HT1080 (cell line): Measurements from ENCODE around the gene FPR1. TPM values are rescaled to one million over a fixed set of nuclear protein-coding genes. Genes with fewer than 3 reads are reported as not detected.

ENCODE experiments used
- DNase-seq: peaks from one replicate; pipeline ENCODE4 v3.0.0-alpha.2; 2015; ENCODE audit warnings: low read depth
- polyA plus RNA-seq, 2 experiments: library from polyadenylated mRNA; depleted of rRNA; stranded (reverse); fragments of >200 nt; gene quantifications; 2 replicates each; pipeline ENCODE4 v1.2.3, GENCODE V29; 2015
- total RNA-seq: library from RNA; depleted of rRNA; stranded (reverse); fragments of >200 nt; shearing (Covaris generic); gene quantifications from 2 replicates; pipeline ENCODE4 v1.2.3, GENCODE V29; 2014; rRNA removed

The FPR1 gene
- 0.57 and 0.98 TPM in 2 replicates for total RNA-seq
- 0.43 and 2.0 TPM in 2 replicates for polyA plus RNA-seq (2015; cell fraction: cytosol; rRNA removed)
- 1.2 and 1.5 TPM in 2 replicates for polyA plus RNA-seq (2015; cell fraction: nucleus; rRNA removed)

- peak; percentile 91 for DNase-seq
Measured at GRCh38 chr19:51751655-51752054, at the start of gene FPR1. FPR1 (minus strand) TSS chr19:51751878; CDS start chr19:51746994, 4,884 bp downstream.

DNA sequence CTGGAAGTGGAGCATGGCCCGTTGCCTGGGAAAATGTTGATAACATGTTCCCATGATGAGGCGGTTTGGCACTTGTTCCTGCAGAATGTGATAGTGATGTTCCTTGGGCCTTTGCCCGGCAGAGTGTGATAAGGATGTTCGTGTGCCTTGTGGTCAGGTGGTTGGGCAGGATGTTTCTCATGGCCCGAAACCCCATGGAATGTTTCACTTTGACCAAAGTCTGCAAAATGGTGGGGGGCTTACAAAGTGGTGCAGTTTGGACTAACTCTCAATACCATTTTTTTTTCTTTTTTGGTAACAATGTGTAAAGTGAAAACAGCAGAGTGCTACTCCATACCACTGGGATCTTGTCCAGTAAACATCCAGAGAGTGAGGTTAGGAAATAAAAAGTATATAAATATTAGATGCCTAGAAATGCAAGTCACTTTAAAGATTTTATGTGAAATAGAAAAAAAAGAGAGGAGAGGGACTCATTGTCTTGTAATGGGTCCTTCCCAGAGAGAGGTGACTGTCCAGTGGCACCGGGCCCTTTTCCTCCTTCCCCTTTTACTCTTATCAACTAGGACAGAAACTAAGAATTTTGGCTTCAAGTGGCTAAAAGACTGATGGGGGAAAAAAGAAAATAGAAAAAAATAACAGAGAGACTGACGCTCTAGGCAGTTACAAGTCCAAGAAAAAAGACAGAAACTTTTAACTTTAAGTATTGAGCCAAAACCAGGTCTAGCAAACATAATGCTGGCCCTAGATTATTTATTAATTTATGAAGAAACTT is 49.0 kb upstream of the FPR1 start:
- DNase-seq, result no peak

DNA sequence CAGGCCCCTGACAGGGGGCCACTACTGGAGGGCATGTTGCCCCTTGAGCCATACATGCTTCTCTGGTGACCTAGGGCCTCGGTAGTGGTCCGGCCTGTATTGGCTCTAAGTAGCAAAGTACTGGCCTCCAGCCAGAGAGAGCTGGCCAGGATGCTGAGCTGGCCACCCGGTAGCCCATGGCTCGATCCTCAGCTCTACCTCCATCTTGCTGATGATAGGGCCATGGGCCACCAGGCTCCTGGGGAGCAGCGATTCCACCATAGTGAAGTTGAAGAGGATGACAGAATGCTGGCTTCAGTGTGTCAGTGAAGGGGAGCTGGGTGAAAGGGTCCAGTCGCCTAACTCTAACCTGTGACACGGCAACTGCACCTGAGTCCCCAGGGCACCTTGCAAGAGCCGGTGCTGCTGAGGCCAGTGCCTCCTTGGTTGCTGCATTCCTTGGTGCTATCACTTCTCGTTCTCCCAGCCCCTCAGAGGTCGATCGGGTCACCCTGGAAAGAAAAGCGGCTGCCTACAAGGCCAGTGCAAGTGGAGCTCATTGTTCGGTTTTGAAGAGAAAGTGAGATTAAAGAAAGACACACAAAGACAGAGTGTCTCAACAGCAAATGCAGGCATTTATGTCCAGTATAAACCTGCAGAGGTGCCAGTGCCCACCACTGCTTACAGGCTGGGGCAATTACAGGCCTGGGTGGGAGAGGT is 48.2 kb upstream of the FPR1 start:
- DNase-seq, result no peak

DNA sequence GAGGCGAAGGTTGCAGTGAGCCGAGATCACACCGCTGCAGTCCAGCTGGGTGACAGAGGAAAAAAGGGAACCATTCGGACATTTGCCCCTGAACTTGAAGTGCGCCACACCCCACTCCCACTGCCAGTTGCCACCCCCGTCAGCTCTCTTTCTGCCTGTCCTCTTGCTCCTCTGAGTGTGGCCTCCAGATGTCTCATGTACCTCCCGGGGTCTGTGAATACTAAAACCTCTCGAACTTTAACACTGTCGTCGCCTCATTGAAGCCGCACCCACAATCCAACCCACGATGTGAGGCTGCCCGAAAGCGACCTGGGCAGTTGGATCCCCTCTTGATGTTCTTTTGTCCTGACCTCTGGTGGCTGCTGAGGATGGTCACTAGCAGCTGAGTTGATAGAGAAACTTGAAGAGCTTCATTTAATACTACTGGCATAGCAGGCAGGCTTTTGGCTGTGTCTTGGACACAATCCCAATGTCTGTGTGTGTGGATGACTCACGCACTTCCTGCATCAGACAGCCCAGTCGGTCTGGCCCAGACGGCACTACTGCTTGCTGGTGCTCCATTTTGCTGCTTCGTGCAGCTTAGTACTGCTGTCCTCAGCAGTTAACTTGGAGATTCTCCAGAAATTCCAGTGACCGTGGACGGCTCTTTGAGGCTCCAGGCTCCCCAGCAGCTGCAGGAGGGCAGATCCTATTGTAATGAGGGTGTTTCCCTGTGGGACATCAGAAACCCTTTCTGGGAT is 47.5 kb upstream of the FPR1 start:
- peak; percentile 88 for DNase-seq

DNA sequence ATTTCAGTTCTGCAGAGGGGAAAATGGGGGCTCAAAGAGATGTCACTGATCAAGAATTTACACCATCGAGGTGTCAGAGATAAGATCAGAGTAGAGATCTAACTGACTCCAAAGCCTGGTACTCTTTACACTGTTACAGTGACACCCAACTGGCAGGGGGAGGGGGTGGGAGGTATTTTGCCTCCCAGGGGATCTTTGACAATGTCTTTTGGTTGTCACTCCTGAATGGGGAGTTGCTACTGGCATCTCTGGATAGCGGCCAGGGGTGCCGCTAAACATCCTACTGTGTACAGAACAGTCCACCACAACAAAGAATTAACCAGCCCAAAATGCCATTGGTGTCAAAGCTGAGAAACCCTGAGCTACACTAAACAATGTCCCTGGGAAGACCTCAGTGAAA is 46.4 kb upstream of the FPR1 start:
- no peak for DNase-seq

DNA sequence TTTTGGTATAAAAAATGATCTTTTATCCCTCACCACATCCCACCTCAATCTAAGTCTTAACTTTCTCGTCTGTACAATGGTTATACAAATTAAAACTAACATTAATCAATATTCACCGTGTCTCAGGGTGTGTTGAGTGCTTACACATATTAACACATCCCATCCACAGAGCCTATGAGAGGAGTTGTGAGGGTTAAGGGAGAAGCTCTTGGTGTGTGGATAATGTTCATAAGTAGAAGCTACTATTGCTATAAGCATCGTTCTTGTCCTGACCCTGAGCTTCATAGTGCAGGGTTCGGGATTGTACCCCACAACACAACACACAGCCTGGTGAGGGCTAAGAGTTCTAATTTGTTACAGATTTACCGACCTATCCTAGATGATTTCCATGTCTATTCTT is 45.8 kb upstream of the FPR1 start:
- DNase-seq, result no peak

DNA sequence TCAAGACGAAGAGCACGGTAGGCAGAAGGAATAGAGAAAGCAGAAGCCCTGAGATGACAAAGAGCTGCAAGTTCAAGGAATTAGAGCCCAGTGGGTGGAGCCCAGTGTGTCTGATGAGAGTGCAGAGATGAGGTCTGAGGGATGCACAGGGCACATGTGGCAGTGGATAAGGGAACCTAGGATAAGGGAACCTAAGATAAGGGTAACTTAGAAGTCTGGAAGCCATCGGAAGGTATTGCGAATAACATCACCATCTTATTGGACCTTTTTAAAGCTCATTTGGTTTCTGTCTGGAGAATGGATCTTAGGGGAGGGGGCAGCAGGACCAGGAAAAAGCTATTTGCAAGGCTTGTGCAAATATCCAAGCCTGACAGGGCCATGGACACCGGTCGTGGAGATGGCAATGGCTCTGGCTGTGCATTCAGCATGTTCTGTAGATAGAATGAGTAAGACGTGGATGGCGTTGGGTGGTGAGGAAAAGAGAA is 44.6 kb upstream of the FPR1 start:
- DNase-seq, result no peak

DNA sequence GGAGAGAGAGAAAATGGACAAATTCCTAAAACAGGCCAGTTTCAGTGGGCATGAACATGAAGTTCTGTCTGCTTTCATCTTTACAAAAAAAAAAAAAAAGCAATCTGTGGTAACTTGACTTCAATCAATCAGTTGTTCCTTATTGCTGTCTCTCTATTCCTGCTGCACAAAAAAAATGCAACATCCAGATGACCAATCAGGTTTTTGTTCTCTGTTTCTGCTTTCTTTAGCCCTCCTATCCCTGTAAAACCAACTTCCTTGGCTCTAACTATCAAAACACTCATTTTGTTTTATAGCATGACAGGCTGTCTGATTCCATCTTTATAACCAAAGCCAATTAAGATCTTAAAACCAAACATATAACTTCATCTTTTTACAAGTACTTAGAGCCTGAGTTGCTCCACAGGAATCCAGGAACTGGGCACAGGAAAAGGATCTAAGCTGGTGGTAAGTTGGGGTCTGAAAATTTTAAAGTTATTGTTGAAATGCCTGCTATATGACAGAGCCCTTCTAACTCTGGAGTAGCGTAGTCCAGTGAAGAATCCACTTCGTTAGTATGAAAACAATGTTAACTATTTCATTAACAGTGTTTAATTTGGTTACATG is 43.3 kb upstream of the FPR1 start, which contains the start of gene FPR3:
FPR3 (plus strand) TSS at position 273 of the 606 bp plus-strand sequence. CDS start 28,592 bp downstream, outside the sequence.
- DNase-seq, result no peak

DNA sequence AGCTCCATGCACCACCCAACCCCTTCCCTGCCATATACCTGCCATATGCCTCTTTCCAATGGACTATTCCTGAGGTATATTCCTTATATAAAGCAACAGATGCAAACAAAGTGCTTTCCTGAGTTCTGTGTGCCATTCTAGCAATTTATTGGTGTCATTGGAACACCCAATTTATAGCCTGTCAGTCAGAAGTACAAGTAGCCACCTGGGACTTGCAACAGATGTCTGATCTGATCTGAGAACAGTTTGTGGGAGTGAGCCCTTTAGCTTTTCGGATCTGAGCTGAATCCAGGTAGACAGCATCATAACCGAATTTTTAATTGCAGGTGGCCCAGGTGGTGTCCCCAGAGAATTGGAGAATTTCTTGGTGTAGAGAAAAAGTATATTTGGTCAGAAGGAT is 42.3 kb upstream of the FPR1 start:
- DNase-seq, result no peak

GRCh38 chr19:51792932-51793331 is 41.3 kb upstream of the FPR1 start:
- DNase-seq, result no peak

GRCh38 chr19:51789061-51789795 is 37.5 kb upstream of the FPR1 start:
- DNase-seq, result no peak

GRCh38 chr19:51788029-51788428 is 36.4 kb upstream of the FPR1 start:
- no peak for DNase-seq

DNA sequence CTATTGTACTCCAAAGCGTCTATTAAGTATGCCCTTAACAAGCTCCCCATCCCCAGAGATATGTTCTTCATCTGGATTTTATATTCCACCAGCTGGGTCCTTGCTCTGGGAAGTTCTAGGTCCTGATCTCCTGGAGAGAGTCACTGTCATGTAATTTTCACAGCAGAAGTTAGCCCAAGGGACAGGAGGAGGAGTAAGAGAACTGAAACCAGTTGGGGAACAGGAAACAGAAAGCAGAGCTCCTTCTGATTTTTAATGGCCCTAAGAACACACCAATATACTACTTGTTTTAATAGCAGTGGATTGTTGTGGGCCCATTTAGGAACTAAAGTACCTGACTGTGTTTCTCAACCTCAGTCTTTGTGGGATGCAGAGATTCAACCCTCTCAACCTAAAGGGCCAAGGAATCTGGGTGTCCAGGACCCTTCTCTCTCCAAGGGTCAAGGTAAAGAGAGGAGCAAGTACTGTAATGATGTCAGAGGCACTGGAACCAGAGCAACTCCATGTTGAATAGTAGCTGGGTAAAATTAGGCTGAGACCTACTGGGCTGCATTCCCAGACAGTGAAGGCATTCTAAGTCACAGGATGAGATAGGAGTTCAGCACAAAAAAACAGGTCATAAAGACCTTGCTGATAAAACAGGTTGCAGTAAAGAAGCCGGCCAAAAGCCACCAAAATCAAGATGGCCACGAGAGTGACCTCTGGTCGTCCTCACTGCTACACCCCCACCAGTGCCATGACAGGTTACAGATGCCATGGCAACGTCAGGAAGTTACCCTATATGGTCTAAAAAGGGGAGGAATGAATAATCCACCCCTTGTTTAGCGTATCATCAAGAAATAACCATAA is 35.2 kb upstream of the FPR1 start:
- DNase-seq, result no peak

- DNase-seq, result peak; percentile 34
Measured at GRCh38 chr19:51784922-51785690, 33.4 kb upstream of the FPR1 start.

- DNase-seq, result no peak
Measured at GRCh38 chr19:51784109-51784785, 32.6 kb upstream of the FPR1 start.

- DNase-seq, result peak; percentile 3
Measured at GRCh38 chr19:51783372-51783771, 31.7 kb upstream of the FPR1 start.

DNA sequence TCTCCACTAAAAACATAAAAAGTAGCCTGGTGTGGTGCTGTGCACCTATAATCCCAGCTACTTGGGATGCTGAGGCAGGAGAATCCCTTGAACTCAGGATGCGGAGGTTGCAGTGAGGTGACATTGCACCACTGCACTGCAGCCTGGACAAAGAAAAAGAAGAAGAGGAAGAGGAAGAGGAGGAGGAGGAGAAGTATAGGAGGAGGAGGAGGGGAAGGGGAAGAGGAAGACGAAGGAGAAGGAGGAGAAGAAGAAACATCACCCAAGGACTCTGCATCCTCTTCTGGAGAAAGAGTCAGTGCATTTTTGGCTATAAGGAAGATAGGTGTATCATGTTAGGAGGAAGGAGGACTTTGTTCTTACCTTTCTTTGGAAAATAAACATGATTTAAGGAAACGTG is 30.3 kb upstream of the FPR1 start:
- no peak for DNase-seq

GRCh38 chr19:51780270-51780669 is 28.6 kb upstream of the FPR1 start:
- no peak for DNase-seq
